GM19193 (cell line): ENCODE measurements around the gene DLGAP1.

ENCODE experiments used
- POLR2A ChIP-seq: IDR thresholded peaks from 4 replicates; pipeline ENCODE4 v1.6.1; 2011; ENCODE audit not compliant: insufficient read depth, insufficient read length; ENCODE audit errors: extremely low read depth

The DLGAP1 gene

DNA sequence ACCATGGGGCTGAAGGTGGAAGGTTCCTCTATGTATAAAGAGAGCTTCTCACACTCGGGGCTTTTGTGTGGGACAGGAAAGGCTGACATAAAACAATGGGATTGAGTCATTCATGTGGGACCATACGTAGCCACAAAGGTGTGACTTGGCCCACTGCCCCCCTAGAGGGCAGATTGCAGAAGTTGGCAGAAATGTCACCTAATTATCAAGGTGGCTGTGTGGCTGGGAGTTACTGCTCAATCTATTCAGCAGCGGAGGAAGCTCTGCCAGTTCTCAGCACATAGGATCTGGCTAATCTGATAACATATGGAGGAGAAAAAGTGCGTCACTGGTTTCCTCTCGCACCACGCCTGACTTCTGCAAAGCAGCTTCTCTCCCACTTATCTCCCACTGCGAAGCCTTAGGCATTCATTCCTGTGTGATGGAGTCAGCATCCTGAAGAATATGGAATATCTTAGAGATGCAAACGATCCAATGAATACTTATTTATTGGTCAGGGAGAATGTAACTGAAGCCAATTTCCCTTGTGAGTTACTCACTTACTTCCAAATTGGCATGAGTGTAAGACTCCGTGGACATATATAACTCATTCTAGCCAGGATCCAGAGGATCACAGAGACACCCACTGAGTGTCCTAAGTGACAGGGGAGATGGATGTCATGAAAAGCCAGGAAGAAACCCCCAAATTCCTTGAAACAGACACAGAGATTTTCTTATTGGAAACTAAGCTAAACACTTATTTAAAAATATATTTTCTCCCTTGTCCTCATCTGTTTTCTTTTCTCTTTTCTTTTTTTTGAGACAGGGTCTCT, 660.4 kb downstream of the DLGAP1 start:
- TF ChIP-seq POLR2A = no peak

DNA sequence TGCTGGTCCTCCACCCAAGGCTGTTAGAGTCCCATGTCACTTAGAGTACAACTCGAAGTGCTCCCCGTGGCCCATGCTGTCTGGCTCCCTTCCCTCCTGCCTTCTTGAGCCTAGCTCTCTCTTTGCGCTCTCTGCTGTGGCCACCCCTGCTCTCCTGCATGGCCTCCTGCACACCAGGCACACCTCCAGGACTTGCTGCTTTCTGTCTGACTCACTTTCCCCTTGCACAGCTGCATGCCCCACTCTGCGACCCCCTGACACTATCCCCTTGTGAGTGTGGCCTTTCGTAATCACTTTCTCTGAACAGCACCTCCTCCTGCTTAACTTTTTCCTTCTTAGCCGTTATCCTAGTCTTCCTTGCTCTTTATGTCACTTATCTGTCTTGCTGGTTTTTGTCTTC, 661.6 kb downstream of the DLGAP1 start:
- TF ChIP-seq POLR2A = no peak

DNA sequence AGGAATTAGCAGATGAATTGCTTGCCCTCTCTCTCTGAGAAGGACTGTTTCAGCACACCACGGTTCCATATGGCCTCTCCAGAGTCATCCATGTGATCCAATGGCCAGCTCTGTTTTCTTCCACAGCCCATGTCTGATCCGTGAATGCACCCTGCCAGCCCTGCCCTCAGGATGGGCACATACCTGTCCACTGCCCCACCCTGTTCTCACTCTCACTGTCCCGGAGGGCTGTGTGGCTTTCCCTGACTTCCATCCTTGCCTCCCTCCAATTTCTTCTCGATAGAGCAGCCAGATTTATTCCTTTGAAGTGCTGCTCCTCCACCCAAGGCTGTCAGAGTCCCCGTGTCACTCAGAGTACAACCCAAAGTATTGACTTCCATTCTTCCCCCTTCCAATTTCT, 662.0 kb downstream of the DLGAP1 start:
- TF ChIP-seq POLR2A = no peak

DNA sequence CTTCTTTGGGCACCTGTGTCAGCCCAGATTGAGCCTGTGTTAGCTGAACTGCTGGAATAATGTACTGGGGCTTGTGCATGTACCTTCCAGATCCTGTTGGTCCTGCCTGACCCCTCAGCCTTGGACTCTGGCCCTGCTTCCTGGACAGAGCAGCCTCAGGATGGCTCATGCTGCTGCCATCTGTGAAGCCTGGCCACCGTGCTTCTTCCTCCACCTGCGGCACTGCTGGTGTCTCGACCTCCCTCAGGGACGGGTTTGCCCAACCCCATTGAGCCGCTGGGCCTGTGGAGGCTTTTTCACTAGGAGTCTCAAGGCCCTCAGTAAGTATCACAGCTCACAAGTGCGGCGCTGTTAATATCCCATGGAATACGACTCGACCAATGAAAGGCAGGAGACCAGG, 662.4 kb downstream of the DLGAP1 start:
- no peak for TF ChIP-seq POLR2A

DNA sequence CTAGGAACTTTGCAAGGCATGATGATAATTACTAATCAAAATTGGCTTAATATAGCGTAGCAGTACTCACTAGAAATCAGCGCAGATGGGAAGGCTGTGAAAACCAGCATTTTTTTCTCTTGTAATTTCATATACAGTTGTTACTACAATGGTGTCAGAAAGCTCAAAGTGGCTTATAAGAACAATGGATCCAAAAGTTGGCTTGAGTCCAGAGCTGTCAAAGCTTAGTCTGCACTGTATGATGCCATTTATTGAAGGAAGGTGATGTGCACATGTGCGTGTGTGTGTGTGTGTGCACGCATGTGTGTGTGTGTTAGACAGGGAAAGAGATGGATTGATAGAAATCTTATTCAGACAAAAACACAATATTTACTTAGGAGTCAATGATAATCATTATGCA, 663.9 kb downstream of the DLGAP1 start:
- TF ChIP-seq POLR2A = no peak

DNA sequence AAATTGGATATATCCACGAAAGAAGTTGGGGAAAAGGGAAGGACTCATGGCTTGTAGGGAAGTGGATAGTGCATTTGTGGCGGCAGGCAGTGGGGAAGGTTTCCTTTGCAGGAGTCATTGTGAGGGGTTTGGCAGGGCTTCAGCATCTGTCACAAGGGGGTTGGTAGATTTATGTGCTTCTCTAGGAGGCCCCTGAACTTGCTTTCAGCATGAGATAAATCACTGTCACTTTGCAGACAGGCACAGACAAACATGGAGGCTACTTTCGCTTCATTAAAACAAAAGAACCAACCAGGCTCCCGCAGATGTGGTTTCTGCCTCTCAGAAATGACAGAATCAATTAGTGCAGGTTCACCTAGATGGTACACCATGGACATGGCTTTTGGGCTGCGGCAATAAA, 664.4 kb downstream of the DLGAP1 start:
- TF ChIP-seq POLR2A = no peak

DNA sequence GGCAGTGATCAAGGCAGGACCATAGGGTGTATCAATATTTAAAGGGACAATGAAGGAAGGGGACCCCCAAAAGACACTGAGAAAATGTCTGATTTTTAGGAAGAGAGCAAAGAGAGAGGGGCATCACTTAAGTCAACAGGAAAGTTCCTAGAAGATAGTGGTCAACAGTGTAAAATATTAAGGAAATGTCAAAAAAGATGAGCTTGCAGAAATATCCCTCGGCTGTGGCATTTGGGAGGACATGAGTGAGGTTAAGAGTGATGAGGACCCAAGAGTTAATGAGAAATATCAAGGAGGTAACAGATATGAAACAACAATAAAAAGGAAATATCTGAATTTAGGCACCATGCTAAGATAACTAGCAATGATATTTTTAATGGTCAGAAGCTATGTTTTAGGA, 665.6 kb downstream of the DLGAP1 start:
- no peak for TF ChIP-seq POLR2A

DNA sequence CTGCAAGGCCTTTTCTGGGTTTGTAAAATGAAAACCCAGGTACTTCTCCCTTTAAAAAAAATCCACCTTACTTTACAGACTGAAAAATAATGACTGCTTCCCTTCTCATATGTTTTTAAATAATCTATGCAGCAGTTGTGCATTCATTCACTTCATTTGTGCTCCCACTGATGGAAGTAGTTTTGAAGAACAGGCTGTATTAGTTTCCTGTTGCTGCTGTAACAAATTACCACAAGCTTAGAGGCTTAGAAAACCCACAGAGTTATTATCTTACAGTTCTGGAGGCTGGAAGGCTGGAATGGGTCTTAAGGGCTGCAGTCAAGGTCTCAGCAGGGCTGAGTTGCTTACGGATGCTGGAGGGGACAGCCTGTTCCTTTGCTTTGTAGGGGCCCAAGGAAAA, 670.2 kb downstream of the DLGAP1 start:
- TF ChIP-seq POLR2A = no peak

DNA sequence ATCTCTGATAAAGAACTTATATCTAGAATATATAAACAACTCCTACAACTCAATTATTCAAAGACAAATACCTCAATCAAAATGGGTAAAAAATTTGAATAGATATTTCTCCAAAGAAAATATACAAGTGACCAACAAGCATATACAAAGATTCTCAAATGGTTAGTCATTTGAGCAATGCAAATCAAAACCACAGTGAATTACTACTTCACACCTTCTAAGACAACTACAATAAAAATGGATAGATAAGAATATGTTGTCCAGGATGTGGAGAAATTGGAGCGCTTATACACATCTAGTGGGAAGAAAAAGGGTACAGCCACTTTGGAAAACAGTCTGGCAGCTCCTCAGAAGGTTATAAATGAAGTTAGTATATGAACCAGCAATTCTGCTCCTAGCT, 672.2 kb downstream of the DLGAP1 start:
- TF ChIP-seq POLR2A = no peak

DNA sequence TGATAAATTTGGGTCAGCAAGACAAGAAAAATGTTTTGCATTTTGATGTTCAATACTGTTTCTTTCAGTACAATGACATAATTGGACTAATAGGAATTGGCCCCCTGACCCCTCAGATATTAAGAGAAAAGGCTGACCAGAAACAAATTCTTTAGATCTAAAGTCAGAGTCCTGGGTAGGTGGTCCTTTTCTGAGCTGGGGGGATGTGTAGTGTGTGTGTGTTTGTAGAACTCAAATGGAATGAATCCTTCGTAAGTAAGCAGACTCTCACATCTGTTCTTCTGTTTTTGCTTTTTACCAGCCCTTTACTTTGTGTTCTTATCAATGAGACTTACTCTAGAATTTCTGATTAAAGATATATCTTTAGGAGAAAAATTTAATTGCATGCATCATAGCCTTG, 677.4 kb downstream of the DLGAP1 start:
- no peak for TF ChIP-seq POLR2A

DNA sequence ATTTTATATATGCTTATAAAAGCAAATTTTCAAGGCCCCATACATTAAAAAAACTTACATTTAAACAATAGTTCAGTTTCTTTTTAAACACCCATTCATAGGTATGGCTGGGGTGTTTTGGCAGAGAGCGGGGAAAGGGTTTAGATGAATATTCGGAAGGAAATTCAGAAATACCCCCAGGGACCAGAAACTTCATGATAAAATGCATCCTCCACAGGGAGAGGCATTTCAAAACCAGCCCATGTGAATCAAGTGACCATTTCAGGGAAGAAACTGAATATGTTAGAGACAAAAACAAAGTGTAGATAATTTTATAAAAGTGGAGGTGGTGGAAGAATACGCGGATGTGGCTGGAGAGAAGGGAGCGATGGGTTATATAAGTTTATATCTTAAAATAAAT, 678.0 kb downstream of the DLGAP1 start:
- no peak for TF ChIP-seq POLR2A

DNA sequence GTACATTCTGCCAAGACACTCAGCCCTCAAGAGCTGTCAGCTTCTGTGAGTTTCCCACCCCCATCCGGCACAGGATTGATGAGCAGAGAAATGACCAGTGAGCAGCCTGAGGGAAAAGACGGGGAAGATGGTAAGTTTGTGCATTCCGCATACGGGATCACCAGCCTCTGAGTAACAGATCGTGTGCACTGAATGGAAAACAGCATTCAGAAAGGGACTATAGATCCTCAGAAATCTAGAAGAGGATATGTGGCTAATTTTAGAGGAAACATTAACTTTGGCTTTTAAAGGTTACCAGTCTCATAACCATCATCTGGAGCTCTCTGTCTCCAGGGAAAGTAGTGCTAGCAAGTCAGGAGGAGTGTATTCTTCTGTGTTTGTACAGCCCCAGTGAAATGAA, 679.1 kb downstream of the DLGAP1 start:
- no peak for TF ChIP-seq POLR2A

DNA sequence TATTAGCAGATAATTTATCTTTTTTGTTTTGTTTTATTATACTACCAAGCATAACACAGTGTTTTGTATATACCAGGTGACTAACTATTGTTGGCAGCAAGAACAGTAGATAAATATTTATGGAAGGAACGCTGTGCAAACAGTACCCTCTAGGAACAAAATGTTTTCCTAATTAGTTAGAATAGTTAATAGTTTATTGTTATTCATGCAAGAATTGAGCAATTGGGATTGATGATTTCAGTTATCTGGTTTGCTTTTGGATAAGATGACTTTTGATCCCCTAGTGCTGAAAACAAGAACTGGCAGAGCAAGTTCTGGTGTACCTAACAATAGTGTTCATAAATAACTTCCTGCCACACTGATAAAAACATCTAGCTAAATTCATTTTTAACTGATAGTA, 681.8 kb downstream of the DLGAP1 start:
- TF ChIP-seq POLR2A = no peak

DNA sequence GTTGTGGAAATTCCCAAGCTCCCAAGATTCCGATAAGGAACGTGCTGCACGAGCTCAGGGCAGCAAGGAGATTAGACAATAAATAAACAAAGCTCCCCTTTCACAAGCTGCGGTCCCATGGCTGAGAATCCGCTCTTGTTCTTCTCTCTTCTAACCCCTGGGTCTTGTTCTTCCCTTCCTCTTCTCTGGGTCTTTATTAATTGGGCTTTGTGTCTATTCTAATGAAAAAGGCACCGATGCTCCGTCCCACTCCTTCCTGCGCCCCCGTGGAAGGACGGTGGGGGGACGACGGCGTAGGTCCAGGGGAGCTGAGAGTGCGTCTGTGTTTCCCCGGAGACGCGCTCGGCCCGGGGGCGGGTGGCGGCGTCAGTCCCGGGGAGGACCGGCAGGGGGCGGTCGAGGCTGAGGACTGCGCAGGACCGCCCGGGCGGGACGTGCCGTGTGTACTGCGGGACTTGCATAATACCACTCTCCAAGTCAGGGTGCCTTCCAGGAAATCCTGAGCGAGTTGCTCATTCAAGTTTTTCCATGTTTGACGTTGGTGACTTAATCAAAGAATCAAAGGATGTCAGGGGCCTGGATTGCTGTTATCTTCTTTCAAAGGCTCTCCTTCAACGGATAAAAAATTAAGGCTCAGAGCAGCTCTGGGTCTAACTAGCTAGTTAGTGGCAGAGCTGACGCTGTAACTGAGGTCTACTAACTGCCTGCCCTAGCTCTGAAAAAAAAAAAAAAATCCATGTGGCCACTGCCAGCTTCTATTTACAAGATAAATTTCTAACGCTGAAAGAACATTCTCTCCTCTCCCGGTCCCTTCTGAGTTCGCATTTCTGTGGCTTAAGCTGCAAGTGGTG, 683.8 kb downstream of the DLGAP1 start:
- TF ChIP-seq POLR2A = no peak

DNA sequence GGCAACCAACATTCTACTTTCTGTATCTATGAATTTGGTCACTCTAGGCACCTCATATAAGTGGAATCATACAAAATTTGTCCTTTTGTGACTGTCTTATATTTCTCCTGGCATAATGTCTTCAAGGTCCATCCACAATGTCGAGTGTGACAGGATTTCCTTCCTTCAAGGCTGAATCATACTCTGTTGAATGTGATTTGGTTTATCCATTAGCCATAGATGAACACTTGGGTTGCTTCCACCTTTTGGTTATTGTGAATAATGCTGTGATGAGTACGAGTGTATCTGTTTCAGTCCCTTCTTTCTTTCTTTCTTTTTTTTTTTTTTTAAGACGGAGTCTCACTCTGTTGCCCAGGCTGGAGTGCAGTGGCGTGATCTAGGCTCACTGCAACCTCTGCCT, 693.8 kb downstream of the DLGAP1 start:
- TF ChIP-seq POLR2A = no peak

DNA sequence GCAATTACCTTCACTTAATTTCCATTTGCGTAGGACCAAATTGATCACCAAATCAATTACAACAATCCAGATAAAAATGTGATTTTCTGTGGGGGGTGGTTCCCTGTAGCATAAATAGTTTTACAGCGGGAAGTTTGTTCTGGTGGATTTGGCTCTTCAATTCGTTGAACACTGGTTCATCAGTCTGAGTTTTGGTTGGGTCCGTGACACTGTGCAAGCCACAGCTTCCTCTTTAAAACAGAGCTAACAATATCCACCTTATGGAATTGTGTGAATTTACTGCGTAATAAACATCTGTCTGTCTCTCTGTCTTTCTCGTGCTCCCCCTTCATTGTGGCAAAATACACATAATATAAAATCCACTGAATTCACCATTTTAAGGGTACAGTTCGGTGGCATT, 694.4 kb downstream of the DLGAP1 start:
- no peak for TF ChIP-seq POLR2A
